ENCODE results near the gene SCAMP1.

GRCh38 chr5:78334811-78335210 is 25.6 kb upstream of the SCAMP1 start:
- TF ChIP-seq, protein P1, sequence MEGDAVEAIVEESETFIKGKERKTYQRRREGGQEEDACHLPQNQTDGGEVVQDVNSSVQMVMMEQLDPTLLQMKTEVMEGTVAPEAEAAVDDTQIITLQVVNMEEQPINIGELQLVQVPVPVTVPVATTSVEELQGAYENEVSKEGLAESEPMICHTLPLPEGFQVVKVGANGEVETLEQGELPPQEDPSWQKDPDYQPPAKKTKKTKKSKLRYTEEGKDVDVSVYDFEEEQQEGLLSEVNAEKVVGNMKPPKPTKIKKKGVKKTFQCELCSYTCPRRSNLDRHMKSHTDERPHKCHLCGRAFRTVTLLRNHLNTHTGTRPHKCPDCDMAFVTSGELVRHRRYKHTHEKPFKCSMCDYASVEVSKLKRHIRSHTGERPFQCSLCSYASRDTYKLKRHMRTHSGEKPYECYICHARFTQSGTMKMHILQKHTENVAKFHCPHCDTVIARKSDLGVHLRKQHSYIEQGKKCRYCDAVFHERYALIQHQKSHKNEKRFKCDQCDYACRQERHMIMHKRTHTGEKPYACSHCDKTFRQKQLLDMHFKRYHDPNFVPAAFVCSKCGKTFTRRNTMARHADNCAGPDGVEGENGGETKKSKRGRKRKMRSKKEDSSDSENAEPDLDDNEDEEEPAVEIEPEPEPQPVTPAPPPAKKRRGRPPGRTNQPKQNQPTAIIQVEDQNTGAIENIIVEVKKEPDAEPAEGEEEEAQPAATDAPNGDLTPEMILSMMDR (IDR thresholded peaks at IDR 0.05; ENCODE audit: poor library complexity, severe bottlenecking) = no peak
- no peak for TF ChIP-seq RAD21 (conservative IDR thresholded peaks at IDR 0.05)
- no peak for TF ChIP-seq POLR2AphosphoS5 (IDR thresholded peaks at IDR 0.05)
- no peak for TF ChIP-seq SMC3 (conservative IDR thresholded peaks at IDR 0.05; ENCODE audit: poor library complexity)

All from neural cell (in vitro differentiated cells).